ENCODE measurements around the gene EDAR.

EDAR gene

GRCh38 chr2:108988796-108989713 is at the start of gene EDAR:
EDAR (minus strand) TSS chr2:108989220; CDS start chr2:108931014, 58,206 bp downstream.
- no peak for DNase-seq

GRCh38 chr2:109033171-109033570 is 44.2 kb upstream of the EDAR start:
- no peak for DNase-seq

DNA sequence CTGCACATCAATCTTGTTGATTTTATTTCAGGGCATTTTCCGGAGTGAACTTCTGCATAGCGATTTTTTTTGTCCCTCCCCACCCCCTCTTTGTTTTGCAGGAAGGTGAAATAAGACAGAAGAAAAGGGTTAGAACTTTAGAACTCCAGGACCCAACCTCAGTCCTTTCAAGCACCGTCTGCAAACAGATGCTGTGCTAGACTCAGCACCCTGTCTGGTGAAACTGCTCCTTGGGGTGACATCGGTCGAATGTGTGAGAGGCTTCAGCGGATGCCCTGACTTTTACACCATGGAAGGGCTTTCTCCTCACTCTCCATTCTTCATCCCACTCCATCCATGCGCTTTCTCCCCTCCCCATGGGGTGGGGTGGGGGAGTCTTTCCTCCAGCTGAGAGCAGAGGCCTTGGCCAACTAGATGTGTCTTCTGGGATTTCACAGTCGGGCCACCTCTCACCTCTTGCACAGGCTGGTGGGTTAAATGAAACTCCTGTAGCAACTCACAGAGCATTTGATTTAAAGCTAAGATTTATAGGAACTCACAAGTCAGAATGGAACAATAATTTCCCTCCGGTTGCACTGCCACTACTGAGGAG is 43.3 kb upstream of the EDAR start:
- no peak for DNase-seq

GRCh38 chr2:109031476-109032228 is 42.6 kb upstream of the EDAR start:
- DNase-seq: no peak

DNA sequence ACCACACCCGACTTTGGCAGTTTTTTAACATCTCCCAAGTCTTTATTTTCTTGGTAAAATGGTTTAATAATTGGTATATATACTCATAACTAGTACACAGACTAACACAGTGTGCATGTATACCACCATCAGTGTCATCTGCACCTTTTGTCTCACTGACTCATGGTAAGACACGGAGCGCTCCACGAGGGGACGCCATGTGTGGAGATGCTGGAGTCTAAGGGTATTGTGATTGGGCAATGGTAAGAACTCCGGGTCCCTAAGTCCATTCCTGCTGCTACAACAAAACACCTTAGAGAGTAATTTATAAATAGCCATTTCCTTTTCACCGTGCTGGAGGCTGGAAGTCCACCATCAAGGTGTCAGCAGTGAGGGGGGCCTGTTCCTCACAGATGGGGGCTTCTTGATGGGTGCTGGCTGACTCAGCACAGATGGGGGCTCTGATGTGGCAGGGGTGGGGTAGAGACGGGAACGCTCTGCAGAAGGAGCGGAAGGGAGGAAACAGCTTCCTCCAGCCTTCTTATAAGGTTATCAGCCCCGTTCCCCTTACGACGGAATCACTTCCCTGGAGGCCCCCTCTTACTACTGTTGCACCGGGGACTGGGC is 42.0 kb upstream of the EDAR start:
- no peak for DNase-seq

DNA sequence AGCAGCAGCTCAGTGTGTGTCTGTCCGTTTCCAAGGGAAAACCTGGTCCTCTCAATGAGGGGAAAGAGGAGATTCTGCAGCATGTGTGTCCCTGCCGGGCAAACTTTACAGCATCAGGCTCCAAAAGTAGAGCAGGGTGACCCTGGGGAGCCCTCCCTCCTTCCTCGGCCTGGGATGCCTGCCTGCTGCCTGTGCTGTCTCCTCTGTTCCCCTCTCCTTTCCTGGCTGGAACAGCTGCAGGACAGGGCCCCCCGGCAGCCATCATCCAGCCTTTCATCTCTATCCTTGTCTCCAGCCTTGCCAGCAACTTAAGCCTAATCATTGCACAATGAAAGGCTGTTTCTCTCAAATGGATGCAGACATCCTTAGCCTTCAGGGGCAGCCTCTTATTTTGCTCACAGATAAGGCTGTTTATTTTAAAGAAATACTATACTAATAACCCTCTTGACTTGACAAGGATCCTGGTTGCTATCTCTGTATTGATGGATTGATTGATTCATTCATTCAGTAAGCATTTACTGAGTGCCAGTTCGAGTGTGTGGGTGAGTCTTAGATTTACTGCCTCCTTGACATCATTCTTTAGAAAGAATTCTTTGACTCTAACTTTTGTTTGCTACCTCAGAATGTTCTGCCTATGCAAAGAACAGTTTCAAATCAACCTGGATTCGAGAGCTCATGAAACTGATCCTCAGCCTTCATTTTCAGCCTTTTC is 40.6 kb upstream of the EDAR start:
- no peak for DNase-seq

GRCh38 chr2:109028738-109029489 is 39.9 kb upstream of the EDAR start:
- no peak for DNase-seq

- no peak for DNase-seq
Observed at GRCh38 chr2:109028277-109028676, 39.3 kb upstream of the EDAR start.

- no peak for DNase-seq
Observed at GRCh38 chr2:109027702-109028101, 38.7 kb upstream of the EDAR start.

GRCh38 chr2:109024477-109024876 is 35.5 kb upstream of the EDAR start:
- no peak for DNase-seq

DNA sequence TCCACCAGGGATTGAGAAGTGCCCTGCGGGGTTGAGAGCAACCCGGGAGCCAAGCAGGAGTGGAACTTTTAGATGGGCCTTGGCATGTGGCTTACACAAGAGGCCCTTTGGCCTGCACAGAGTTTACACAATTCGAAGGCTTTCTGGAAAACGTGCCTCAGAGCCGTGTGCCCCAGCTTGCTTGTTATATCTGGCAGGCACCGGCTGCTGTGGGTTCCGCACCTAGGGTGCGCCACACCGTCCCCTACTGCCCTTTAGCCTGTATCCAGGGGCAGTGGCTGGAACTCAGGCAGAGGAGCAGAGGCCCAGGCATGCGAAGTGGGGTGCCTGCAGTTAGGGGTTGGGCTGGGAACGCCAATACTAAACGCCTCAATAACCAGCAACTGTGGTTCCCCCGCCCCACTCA is 32.9 kb upstream of the EDAR start:
- no peak for DNase-seq

DNA sequence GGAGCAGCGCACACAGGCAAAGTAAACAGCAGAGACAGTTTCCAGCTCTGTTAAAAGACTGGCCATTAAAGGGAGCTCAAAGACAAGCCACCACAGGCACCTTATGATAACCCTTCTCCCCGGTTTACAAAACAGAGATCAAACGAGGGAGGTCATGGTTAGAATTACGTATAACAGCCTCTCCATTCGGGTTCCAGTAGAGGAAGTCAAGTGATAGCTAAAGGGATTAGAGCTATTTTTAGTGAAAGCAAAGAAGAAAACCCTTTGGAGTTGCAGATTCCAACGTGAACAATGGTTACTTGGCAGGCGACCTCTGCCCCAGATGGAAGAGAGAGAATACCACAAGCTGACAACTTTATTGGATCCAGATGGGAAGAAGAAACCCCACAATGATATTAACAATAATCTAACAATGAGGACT is 31.2 kb upstream of the EDAR start:
- DNase-seq: no peak

DNA sequence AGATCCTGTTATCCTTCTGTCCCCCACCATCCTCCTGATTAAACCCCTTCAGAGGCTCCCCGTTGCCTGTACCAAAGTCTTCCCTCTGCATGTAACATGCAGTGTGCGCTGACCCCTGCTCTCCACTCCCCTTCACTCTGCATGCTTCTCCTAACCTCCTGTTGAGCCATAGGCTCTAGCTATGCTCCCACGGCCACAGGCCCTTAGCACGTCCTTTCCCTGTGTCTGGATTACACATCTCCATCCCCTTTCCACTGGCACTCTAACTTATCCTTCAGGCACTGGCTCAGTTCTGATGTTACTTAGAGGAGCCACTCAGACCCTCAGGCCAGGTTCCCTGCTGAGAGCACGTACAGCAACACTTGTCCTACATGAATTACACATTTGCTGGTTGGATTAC is 29.4 kb upstream of the EDAR start:
- DNase-seq: no peak

GRCh38 chr2:109017017-109017416 is 28.0 kb upstream of the EDAR start:
- DNase-seq: no peak

DNA sequence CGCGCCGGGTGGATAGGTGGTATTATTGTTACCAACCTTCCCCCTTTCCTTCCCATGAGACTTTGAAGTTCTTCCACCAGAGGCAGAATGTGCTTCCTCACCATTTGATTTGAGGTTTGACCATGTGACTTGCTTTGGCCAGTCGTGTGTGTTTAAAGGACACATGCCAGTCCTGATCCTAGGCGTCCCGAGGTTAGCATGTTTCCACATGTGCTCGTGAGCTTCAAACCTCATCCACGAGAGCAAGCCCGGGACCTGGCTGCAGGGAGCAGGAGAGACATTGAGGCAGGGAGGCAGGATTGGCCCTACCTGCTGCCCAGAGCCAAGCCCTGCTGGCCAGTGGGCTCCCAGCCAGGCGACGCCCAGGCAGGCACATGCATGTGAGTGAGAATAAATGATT is 27.4 kb upstream of the EDAR start:
- no peak for DNase-seq

GRCh38 chr2:109014476-109014875 is 25.5 kb upstream of the EDAR start:
- DNase-seq: no peak

DNA sequence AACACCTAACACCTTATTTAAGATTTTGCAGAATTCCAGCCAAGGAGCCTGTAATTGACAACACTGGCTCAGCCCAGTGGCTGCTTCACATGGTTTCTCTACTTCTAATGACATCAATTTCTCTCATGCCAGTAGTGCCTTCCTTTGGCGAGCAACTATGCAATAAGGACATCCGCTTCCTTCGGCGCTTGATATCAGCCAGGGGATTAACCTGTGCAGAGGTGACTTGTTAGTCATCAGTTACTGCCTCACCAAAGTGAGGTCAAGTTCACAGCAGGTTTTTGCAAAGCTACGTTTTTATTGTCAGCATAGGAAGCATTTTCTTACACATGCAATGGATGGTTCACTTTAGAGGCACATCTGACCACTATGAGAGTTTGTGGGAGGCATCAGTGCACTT is 24.0 kb upstream of the EDAR start:
- no peak for DNase-seq

GRCh38 chr2:109009920-109010610 is 21.0 kb upstream of the EDAR start:
- no peak for DNase-seq

- DNase-seq: no peak
Observed at GRCh38 chr2:109006971-109007370, 18.0 kb upstream of the EDAR start.

DNA sequence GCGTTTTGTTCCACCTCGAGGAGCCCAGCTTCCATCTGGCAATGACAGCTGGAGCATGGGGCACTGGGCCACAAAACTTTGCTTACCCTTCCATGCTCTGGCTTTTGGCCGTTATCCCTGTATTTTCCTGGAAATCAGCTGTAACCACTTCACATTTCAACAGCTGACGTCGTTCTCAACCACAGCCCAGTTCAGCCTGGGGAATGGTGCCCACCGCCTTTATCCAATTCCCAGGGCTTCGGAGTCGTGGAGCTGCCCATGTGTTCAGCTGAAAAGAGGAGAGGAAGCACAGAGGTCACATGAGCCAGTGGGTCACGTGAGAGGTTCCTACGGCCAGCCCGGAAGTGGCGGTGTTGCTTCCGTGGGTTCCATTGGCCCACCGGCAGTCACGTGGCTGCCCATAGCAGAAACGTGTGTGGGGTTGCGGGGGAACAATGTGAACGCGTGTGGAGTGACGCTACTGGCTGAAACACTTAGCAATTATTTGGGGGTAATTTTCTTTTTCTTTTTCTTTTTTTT is 16.7 kb upstream of the EDAR start:
- no peak for DNase-seq

DNA sequence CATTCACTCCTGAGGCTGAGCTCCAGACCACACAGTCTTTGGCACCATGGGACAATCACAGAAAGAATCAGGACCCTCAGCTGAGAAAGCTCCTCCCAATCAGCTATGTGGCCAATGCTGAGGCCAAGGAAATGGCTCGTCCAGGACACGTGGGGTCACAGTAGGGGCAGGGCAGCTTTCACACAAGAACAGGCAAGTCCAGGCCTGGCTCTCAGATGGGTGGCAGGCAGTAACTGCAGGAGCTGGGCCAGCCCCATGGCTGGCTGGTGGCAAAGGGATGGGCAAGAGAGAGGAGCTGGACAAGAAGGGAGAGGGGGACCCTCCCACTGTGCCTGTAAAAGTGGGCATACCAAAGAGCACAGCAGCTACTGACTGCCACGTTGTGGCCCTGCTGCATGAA is 12.2 kb upstream of the EDAR start:
- DNase-seq: no peak

Data from NCI-H1048 (cell line).